GM19043 (cell line): ENCODE results near the gene PDE4D.

Experiments
- ATAC-seq: cut with Tn5 transposase; IDR thresholded peaks from one replicate; pipeline ENCODE4 v1.9.1; 2021; ENCODE audit warnings: low read depth; ENCODE audit not compliant: unreplicated experiment

PDE4D gene

GRCh38 chr5:59249160-59249559 is 644.4 kb downstream of the PDE4D start:
- ATAC-seq: no peak

- no peak for ATAC-seq
Measured at GRCh38 chr5:59246882-59247281, 646.6 kb downstream of the PDE4D start.

GRCh38 chr5:59246145-59246869 is 647.2 kb downstream of the PDE4D start:
- no peak for ATAC-seq

- no peak for ATAC-seq
Measured at GRCh38 chr5:59245198-59245597, 648.3 kb downstream of the PDE4D start.

GRCh38 chr5:59241552-59241951 is 652.0 kb downstream of the PDE4D start:
- ATAC-seq: no peak

GRCh38 chr5:59241119-59241518 is 652.4 kb downstream of the PDE4D start:
- ATAC-seq: no peak

- no peak for ATAC-seq
Measured at GRCh38 chr5:59238126-59238902, 655.2 kb downstream of the PDE4D start.

- ATAC-seq: no peak
Measured at GRCh38 chr5:59236986-59237385, 656.5 kb downstream of the PDE4D start.

GRCh38 chr5:59236448-59236847 is 657.1 kb downstream of the PDE4D start:
- no peak for ATAC-seq

- no peak for ATAC-seq
Measured at GRCh38 chr5:59234236-59234635, 659.3 kb downstream of the PDE4D start.

GRCh38 chr5:59231221-59231931 is 662.1 kb downstream of the PDE4D start:
- no peak for ATAC-seq

- ATAC-seq: no peak
Measured at GRCh38 chr5:59222687-59223511, 670.6 kb downstream of the PDE4D start.

GRCh38 chr5:59221769-59222168 is 671.8 kb downstream of the PDE4D start:
- no peak for ATAC-seq

GRCh38 chr5:59218424-59219045 is 675.0 kb downstream of the PDE4D start:
- ATAC-seq: no peak

- no peak for ATAC-seq
Measured at GRCh38 chr5:59216841-59217240, 676.7 kb downstream of the PDE4D start.

GRCh38 chr5:59212596-59212995 is 680.9 kb downstream of the PDE4D start:
- no peak for ATAC-seq

GRCh38 chr5:59209758-59210359 is 683.7 kb downstream of the PDE4D start:
- no peak for ATAC-seq

GRCh38 chr5:59208474-59208873 is 685.1 kb downstream of the PDE4D start:
- ATAC-seq: no peak

GRCh38 chr5:59207401-59207800 is 686.1 kb downstream of the PDE4D start:
- ATAC-seq: no peak

- ATAC-seq: no peak
Measured at GRCh38 chr5:59206132-59206581, 687.4 kb downstream of the PDE4D start.
